Measurements from ENCODE around the gene CASP8AP2. TPM values are rescaled to one million over a fixed set of nuclear protein-coding genes. Genes with fewer than 3 reads are reported as not detected.
"Not testable (repeated sequence)": the region's sequence is repeated elsewhere in the genome, so short reads cannot be mapped to it uniquely, and the experiment has no call there.

Gene CASP8AP2
- 16.7 TPM for total RNA-seq

- H3K27me3 ChIP-seq (ENCODE audit: insufficient read depth, low read length), result no peaks in the 10 kb centered on the region
- no peaks in the 10 kb centered on the region for H3K9me3 ChIP-seq (ENCODE audit: low read depth, low read length)
- peaks cover 25% of the 10 kb centered on the region for H3K4me1 ChIP-seq (ENCODE audit: insufficient read depth, low read length)
- peak within 1 kb of the TSS; percentile 96 for H3K4me3 ChIP-seq (ENCODE audit: low read length)
These were observed at the start of gene CASP8AP2 for GRCh38 chr6:89829472-89830169. Gene CASP8AP2, plus strand, starts transcription at chr6:89829880.

- Histone ChIP-seq H3K27me3 (ENCODE audit: insufficient read depth, low read length) (no peaks in the 10 kb centered on the region), H3K4me1 (ENCODE audit: insufficient read depth, low read length) (no peaks in the 10 kb centered on the region)
These were observed 48.3 kb upstream of the CASP8AP2 start for GRCh38 chr6:89781070-89782034.

GRCh38 chr6:89782222-89782621 lies 47.5 kb upstream of the CASP8AP2 start:
- H3K27me3 ChIP-seq (ENCODE audit: insufficient read depth, low read length), result no peaks in the 10 kb centered on the region
- no peak overlapping the region for H3K4me3 ChIP-seq (ENCODE audit: low read length)
- H3K9me3 ChIP-seq (ENCODE audit: low read depth, low read length), result no peaks in the 10 kb centered on the region
- no peaks in the 10 kb centered on the region for H3K4me1 ChIP-seq (ENCODE audit: insufficient read depth, low read length)

More at GRCh38 chr6:89781070-89782034, 48.3 kb upstream of the CASP8AP2 start:
- H3K9me3 ChIP-seq (ENCODE audit: low read depth, low read length), result no peaks in the 10 kb centered on the region
- H3K4me3 ChIP-seq (ENCODE audit: low read length), result no peak overlapping the region

GRCh38 chr6:89783293-89783692 lies 46.4 kb upstream of the CASP8AP2 start:
- not testable (repeated sequence) for H3K4me3 ChIP-seq (ENCODE audit: low read length); H3K9me3 ChIP-seq (ENCODE audit: low read depth, low read length); H3K27me3 ChIP-seq (ENCODE audit: insufficient read depth, low read length); H3K4me1 ChIP-seq (ENCODE audit: insufficient read depth, low read length)

GRCh38 chr6:89784838-89785237 lies 44.8 kb upstream of the CASP8AP2 start:
- no peaks in the 10 kb centered on the region for H3K27me3 ChIP-seq (ENCODE audit: insufficient read depth, low read length)
- no peaks in the 10 kb centered on the region for H3K4me1 ChIP-seq (ENCODE audit: insufficient read depth, low read length)
- H3K9me3 ChIP-seq (ENCODE audit: low read depth, low read length), result no peaks in the 10 kb centered on the region

GRCh38 chr6:89786970-89787369 lies 42.7 kb upstream of the CASP8AP2 start:
- H3K9me3 ChIP-seq (ENCODE audit: low read depth, low read length), result no peaks in the 10 kb centered on the region
- no peak overlapping the region for H3K4me3 ChIP-seq (ENCODE audit: low read length)
- H3K27me3 ChIP-seq (ENCODE audit: insufficient read depth, low read length), result no peaks in the 10 kb centered on the region
- H3K4me1 ChIP-seq (ENCODE audit: insufficient read depth, low read length), result no peaks in the 10 kb centered on the region

More at GRCh38 chr6:89784838-89785237, 44.8 kb upstream of the CASP8AP2 start:
- H3K4me3 ChIP-seq (ENCODE audit: low read length), result no peak overlapping the region

- Histone ChIP-seq H3K9me3 (ENCODE audit: low read depth, low read length) (no peaks in the 10 kb centered on the region), H3K27me3 (ENCODE audit: insufficient read depth, low read length) (no peaks in the 10 kb centered on the region), H3K4me1 (ENCODE audit: insufficient read depth, low read length) (peaks cover 1% of the 10 kb centered on the region), H3K4me3 (ENCODE audit: low read length) (no peak overlapping the region)
These were observed 41.9 kb upstream of the CASP8AP2 start for GRCh38 chr6:89787660-89788328.

- Histone ChIP-seq H3K4me3 (ENCODE audit: low read length) (no peak overlapping the region), H3K4me1 (ENCODE audit: insufficient read depth, low read length) (peaks cover 20% of the 10 kb centered on the region), H3K27me3 (ENCODE audit: insufficient read depth, low read length) (no peaks in the 10 kb centered on the region), H3K9me3 (ENCODE audit: low read depth, low read length) (no peaks in the 10 kb centered on the region)
These were observed 39.7 kb upstream of the CASP8AP2 start for GRCh38 chr6:89789980-89790379.

GRCh38 chr6:89790403-89790802 lies 39.3 kb upstream of the CASP8AP2 start:
- H3K4me1 ChIP-seq (ENCODE audit: insufficient read depth, low read length), result peaks cover 20% of the 10 kb centered on the region
- no peaks in the 10 kb centered on the region for H3K9me3 ChIP-seq (ENCODE audit: low read depth, low read length)
- H3K27me3 ChIP-seq (ENCODE audit: insufficient read depth, low read length), result no peaks in the 10 kb centered on the region
- no peak overlapping the region for H3K4me3 ChIP-seq (ENCODE audit: low read length)

- Histone ChIP-seq H3K4me3 (ENCODE audit: low read length) (no peak overlapping the region), H3K4me1 (ENCODE audit: insufficient read depth, low read length) (peaks cover 20% of the 10 kb centered on the region), H3K9me3 (ENCODE audit: low read depth, low read length) (no peaks in the 10 kb centered on the region), H3K27me3 (ENCODE audit: insufficient read depth, low read length) (no peaks in the 10 kb centered on the region)
These were observed 36.8 kb upstream of the CASP8AP2 start for GRCh38 chr6:89792881-89793280.

GRCh38 chr6:89793586-89793985 lies 36.1 kb upstream of the CASP8AP2 start:
- H3K4me1 ChIP-seq (ENCODE audit: insufficient read depth, low read length), result peaks cover 20% of the 10 kb centered on the region
- H3K27me3 ChIP-seq (ENCODE audit: insufficient read depth, low read length), result no peaks in the 10 kb centered on the region
- no peaks in the 10 kb centered on the region for H3K9me3 ChIP-seq (ENCODE audit: low read depth, low read length)
- H3K4me3 ChIP-seq (ENCODE audit: low read length), result no peak overlapping the region

- Histone ChIP-seq H3K4me3 (ENCODE audit: low read length) (no peak overlapping the region), H3K4me1 (ENCODE audit: insufficient read depth, low read length) (peaks cover 20% of the 10 kb centered on the region), H3K27me3 (ENCODE audit: insufficient read depth, low read length) (no peaks in the 10 kb centered on the region), H3K9me3 (ENCODE audit: low read depth, low read length) (no peaks in the 10 kb centered on the region)
These were observed 35.4 kb upstream of the CASP8AP2 start for GRCh38 chr6:89794324-89794723.

- Histone ChIP-seq H3K27me3 (ENCODE audit: insufficient read depth, low read length) (no peaks in the 10 kb centered on the region), H3K4me1 (ENCODE audit: insufficient read depth, low read length) (peaks cover 20% of the 10 kb centered on the region), H3K4me3 (ENCODE audit: low read length) (no peak overlapping the region), H3K9me3 (ENCODE audit: low read depth, low read length) (no peaks in the 10 kb centered on the region)
These were observed 32.4 kb upstream of the CASP8AP2 start for GRCh38 chr6:89797317-89797716.

GRCh38 chr6:89799096-89799495 lies 30.6 kb upstream of the CASP8AP2 start:
- no peaks in the 10 kb centered on the region for H3K27me3 ChIP-seq (ENCODE audit: insufficient read depth, low read length)
- no peak overlapping the region for H3K4me3 ChIP-seq (ENCODE audit: low read length)
- H3K9me3 ChIP-seq (ENCODE audit: low read depth, low read length), result no peaks in the 10 kb centered on the region
- peaks cover 6% of the 10 kb centered on the region for H3K4me1 ChIP-seq (ENCODE audit: insufficient read depth, low read length)

- no peaks in the 10 kb centered on the region for H3K4me1 ChIP-seq (ENCODE audit: insufficient read depth, low read length)
- H3K9me3 ChIP-seq (ENCODE audit: low read depth, low read length), result no peaks in the 10 kb centered on the region
These were observed 29.9 kb upstream of the CASP8AP2 start for GRCh38 chr6:89799756-89800155.

More at GRCh38 chr6:89799756-89800155, 29.9 kb upstream of the CASP8AP2 start:
- H3K27me3 ChIP-seq (ENCODE audit: insufficient read depth, low read length), result no peaks in the 10 kb centered on the region
- no peak overlapping the region for H3K4me3 ChIP-seq (ENCODE audit: low read length)

Data from mononuclear cell (primary cell).